Spleen (tissue), 11 donors: Measurements from ENCODE around the gene DTX1. TPM values are rescaled to one million over a fixed set of nuclear protein-coding genes. Genes with fewer than 3 reads are reported as not detected.
A peak's percentile ranks its signal among the peaks of the same experiment; 100 is the strongest.
"Not testable (repeated sequence)": the region's sequence is repeated elsewhere in the genome, so short reads cannot be mapped to it uniquely, and the experiment has no call there.

Source experiments
- DNase-seq: peaks from one replicate; pipeline ENCODE4 v3.0.0-alpha.2; 2020
- H3K27ac ChIP-seq, 8 donors: fragments of 200-600 bp; sonication (generic) in 7 of 8; 1 replicate in 4 of 8; 2 replicates in 4 of 8; pipeline versions ENCODE4 v1.5.0 to v1.8.0; 2016 to 2021; ENCODE audit warnings: inconsistent platforms in 4 of 8, mild to moderate bottlenecking in 4 of 8, moderate library complexity in 1 of 8
- H3K27me3 ChIP-seq, 7 donors: fragments of 200-600 bp; sonication (generic) in 6 of 7; replicated peaks in 1 of 7; 1 replicate in 4 of 7; 2 replicates in 3 of 7; pipeline versions ENCODE4 v1.5.0 to v1.8.0; 2016 to 2021; ENCODE audit warnings: inconsistent platforms in 3 of 7, mild to moderate bottlenecking in 1 of 7
- H3K36me3 ChIP-seq, 6 donors: fragments of 200-600 bp; sonication (generic) in 5 of 6; 1 replicate in 4 of 6; 2 replicates in 2 of 6; pipeline versions ENCODE4 v1.5.0 to v1.8.0; 2016 to 2021; ENCODE audit warnings: inconsistent platforms in 2 of 6
- H3K4me1 ChIP-seq, 6 donors: fragments of 200-600 bp; sonication (generic) in 5 of 6; 1 replicate in 3 of 6; 2 replicates in 3 of 6; pipeline versions ENCODE4 v1.5.0 to v1.8.0; 2016 to 2021; ENCODE audit warnings: inconsistent platforms in 3 of 6
- H3K4me3 ChIP-seq, 8 donors: fragments of 200-600 bp; sonication (generic) in 7 of 8; 1 replicate in 4 of 8; 2 replicates in 4 of 8; pipeline versions ENCODE4 v1.5.0 to v1.8.0; 2016 to 2021; ENCODE audit warnings: inconsistent platforms in 4 of 8, mild to moderate bottlenecking in 4 of 8, moderate library complexity in 2 of 8
- H3K9me3 ChIP-seq, 8 donors: fragments of 200-600 bp; sonication (generic) in 7 of 8; 1 replicate in 4 of 8; 2 replicates in 4 of 8; pipeline versions ENCODE4 v1.5.0 to v1.8.0; 2016 to 2021; ENCODE audit warnings: inconsistent platforms in 4 of 8
- POLR2A ChIP-seq, 3 donors: fragments of 450-650 bp; IDR thresholded peaks; one replicate each; pipeline ENCODE4 v1.5.1; 2017; ENCODE audit warnings: antibody characterized with exemption in 3 of 3, mild to moderate bottlenecking in 1 of 3
- POLR2AphosphoS5 ChIP-seq, 3 donors: sonication (generic); formaldehyde crosslinking; IDR thresholded peaks; one replicate each; pipeline ENCODE4 v1.5.1; 2017; ENCODE audit warnings: antibody characterized with exemption in 3 of 3
- WGBS, 5 donors: extraction: QIAGEN DNeasy Blood & Tissue Kit in 3 of 5; methylation state at CpG; one replicate each; pipeline versions ENCODE4 v1.1.5 to v1.1.7; 2013 to 2018; 5-methylcytosine and 5-hydroxymethylcytosine counted together
- intact Hi-C: fragments of 100-400 bp; cut with DNase I; formaldehyde crosslinking; loops from one replicate; pipeline ENCODE4 v1.15.0; 2023; ENCODE audit warnings: low total_unique reads
- polyA plus RNA-seq, 3 donors: library from polyadenylated mRNA; stranded (reverse); fragments of 200-250 nt; gene quantifications; one replicate each; pipeline ENCODE4 v1.2.1, GENCODE V29; 2013
- total RNA-seq, 7 donors: library from RNA; depleted of rRNA in 3 of 7; stranded (reverse); fragments of >200 nt in 3 of 7; fragmentation: NEBNext Ultra II Directional in 4 of 7; extraction: Animal tissue kit (Norgen Biotek cat#: 25700) in 4 of 7; gene quantifications; one replicate each; pipeline versions ENCODE4 v1.1.0 to v1.2.1, GENCODE V29; 2016 to 2021
- TF ChIP-seq, protein P1 (sequence below), 11 experiments: fragments of 200-600 bp in 7 of 11; fragments of 450-650 bp in 4 of 11; sonication (generic) in 4 of 11; IDR thresholded peaks in 8 of 11; conservative IDR thresholded peaks in 3 of 11; 1 replicate in 7 of 11; 2 replicates in 4 of 11; pipeline versions ENCODE4 v1.4.0 to v1.8.0; 2016 to 2021; ENCODE audit warnings: antibody characterized with exemption in 11 of 11, inconsistent platforms in 4 of 11, mild to moderate bottlenecking in 1 of 11
- donor health status: healthy with polysubstance abuse.
- donor health status: DM: no; HTN: no; CAD: no; lungs with moderate emphysema.
- donor health status: DM: no; HTN: no; CAD: no.
- donor health status: Bipolar disorder and iron deficiency.
- donor health status: healthy.
- donor health status: DM: no; HTN: no; CAD: no.
- donor health status: DM: yes; HTN: yes; CAD: no.

Gene DTX1
- total and polyA plus RNA-seq, 10 donors = 53.4 to 141 (median 83.6) TPM

DNA sequence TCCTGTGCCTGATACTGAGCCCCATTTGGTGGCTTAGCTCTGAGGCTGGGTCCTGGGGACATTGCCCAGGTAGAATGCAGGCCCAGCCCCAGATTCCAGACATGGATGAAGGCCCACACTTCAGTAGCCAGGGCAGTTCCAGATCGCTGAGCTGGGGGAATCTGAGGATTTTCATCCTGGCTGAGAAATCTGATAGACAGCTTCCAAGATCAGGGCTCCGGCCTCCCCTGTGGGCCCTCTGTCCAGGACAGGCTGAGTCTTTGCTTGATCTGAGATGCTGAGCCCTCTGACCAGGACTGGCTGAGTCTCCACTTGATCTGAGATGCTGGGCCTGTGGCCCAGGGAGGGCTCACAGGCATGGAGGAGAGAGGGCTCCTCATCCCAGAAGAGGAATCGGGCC, 82.3 kb downstream of the DTX1 start:
- intact Hi-C loops = no loop called here
- Histone ChIP-seq H3K4me1 (peaks cover 7 to 38% (median 26%) of the 10 kb centered on the region in 6 donors), H3K9me3 (no peaks in the 10 kb centered on the region), H3K4me3 (no peak overlapping the region), H3K36me3 (no peaks in the 10 kb centered on the region), H3K27me3 (peaks cover 0 to 41% (median 14%) of the 10 kb centered on the region in 7 donors), H3K27ac (no peak overlapping the region)
- peak; percentile 46 for DNase-seq
- TF ChIP-seq, protein P1, sequence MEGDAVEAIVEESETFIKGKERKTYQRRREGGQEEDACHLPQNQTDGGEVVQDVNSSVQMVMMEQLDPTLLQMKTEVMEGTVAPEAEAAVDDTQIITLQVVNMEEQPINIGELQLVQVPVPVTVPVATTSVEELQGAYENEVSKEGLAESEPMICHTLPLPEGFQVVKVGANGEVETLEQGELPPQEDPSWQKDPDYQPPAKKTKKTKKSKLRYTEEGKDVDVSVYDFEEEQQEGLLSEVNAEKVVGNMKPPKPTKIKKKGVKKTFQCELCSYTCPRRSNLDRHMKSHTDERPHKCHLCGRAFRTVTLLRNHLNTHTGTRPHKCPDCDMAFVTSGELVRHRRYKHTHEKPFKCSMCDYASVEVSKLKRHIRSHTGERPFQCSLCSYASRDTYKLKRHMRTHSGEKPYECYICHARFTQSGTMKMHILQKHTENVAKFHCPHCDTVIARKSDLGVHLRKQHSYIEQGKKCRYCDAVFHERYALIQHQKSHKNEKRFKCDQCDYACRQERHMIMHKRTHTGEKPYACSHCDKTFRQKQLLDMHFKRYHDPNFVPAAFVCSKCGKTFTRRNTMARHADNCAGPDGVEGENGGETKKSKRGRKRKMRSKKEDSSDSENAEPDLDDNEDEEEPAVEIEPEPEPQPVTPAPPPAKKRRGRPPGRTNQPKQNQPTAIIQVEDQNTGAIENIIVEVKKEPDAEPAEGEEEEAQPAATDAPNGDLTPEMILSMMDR (IDR thresholded peaks at IDR 0.05 in 8 of 11, conservative IDR thresholded peaks at IDR 0.05 in 3 of 11) = no peak
- TF ChIP-seq POLR2AphosphoS5 (IDR thresholded peaks at IDR 0.05) (no peak), POLR2A (IDR thresholded peaks at IDR 0.05) (no peak)
- 82 to 96% (median 86%) methylated on average over 3 of the region's 3 CpGs for WGBS, 5 donors

DNA sequence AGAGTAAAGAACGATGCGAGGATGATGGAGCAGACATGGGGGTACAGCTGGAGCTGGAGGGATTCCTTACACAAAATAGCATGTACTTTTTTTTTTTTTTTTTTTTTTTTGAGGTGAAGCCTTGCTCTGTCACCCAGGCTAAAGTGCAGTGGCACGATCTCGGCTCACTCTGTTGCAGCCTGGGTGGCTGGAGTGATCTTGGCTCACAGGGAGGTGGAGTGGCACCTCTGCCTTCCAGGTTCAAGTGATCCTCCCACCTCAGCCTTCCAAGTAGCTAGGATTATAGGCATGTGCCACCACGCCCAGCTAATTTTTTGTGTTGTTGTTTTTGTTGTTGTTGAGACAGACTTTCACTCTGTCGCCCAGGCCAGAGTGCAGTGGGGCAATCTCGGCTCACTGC, 84.2 kb downstream of the DTX1 start:
- peaks cover 0 to 23% (median 8%) of the 10 kb centered on the region in 7 donors for H3K27me3 ChIP-seq
- 82 to 92% (median 88%) methylated on average over 7 of the region's 7 CpGs for WGBS, 5 donors
- intact Hi-C loops = no loop called here
- H3K4me3 ChIP-seq = no peak overlapping the region
- H3K9me3 ChIP-seq = no peaks in the 10 kb centered on the region
- H3K4me1 ChIP-seq = peaks cover 2 to 30% (median 20%) of the 10 kb centered on the region in 6 donors
- H3K36me3 ChIP-seq = no peaks in the 10 kb centered on the region
- no peak overlapping the region for H3K27ac ChIP-seq
- DNase-seq = peak; percentile 31
- no peak for TF ChIP-seq POLR2A (IDR thresholded peaks at IDR 0.05)
- TF ChIP-seq, protein P1 (IDR thresholded peaks at IDR 0.05 in 8 of 11, conservative IDR thresholded peaks at IDR 0.05 in 3 of 11) = no peak
- TF ChIP-seq POLR2AphosphoS5 (IDR thresholded peaks at IDR 0.05) = no peak

DNA sequence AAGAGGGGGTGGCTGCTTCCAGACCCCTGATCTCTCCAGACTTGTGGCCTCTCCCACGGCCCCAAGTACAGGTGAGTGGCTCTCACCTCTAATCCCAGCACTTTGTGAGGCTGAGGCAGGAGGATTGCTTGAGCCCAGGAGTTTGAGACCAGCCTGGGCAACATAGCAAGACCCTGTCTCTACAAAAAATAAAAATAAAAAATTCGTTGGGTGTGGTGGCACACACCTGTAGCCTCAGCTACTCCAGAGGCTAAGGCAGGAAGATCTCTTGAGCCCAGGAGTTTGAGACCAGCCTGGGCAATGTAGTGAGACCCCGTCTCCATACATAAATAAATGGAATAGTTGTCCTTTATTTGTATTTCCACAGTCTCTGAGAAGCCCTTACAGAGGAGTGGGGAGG, 85.2 kb downstream of the DTX1 start:
- H3K27ac ChIP-seq = peak overlapping the region in 4 of 8 donors; percentile 46 to 74 (median 66)

DNA sequence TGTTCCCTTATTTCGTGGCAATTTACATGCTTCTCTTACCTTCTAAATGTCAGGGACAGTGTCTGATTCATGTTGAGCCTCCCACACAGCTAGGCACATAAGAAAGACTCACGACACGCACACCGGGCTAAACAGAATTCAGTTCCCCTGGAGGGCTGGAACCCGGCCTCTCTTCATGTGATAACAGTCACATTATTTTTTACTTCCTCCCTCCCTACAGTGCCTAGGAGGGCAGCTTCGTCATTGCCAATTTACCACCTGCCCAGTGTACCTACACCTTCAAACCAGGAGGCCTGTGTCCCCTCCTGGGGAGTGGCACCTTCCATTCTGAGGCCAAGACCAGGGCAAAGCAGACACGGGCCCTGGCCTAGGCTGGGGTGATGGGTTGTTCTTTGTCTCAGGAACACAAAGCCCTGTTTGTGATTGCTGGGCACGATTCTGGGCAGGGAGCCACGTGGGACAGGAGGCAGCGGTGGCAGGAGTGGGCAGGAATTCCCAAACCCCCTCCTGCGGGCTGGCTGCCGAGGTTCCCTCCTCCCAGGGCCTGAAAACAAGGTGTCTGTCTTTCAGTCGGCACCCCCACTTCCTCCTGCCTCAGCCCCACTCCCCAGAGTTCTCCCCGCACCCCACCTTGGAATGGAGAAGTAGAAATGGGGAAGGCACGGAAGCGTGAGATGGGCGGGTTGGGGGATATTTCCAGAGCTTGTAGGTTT, 85.8 kb downstream of the DTX1 start:
- peak overlapping the region in 6 of 8 donors; percentile 33 to 74 (median 53) for H3K27ac ChIP-seq
- DNase-seq = peak; percentile 76
- H3K4me3 ChIP-seq = no peak overlapping the region
- intact Hi-C loops = no loop called here
- peaks cover 0 to 8% (median 6%) of the 10 kb centered on the region in 8 donors for H3K9me3 ChIP-seq
- TF ChIP-seq POLR2AphosphoS5 (IDR thresholded peaks at IDR 0.05) = no peak
- TF ChIP-seq, protein P1 (IDR thresholded peaks at IDR 0.05 in 8 of 11, conservative IDR thresholded peaks at IDR 0.05 in 3 of 11) = no peak
- no peak for TF ChIP-seq POLR2A (IDR thresholded peaks at IDR 0.05)
- WGBS, 5 donors = 25 to 41% (median 39%) methylated on average over 17 of the region's 17 CpGs
- H3K36me3 ChIP-seq = no peaks in the 10 kb centered on the region
- peaks cover 0 to 6% (median 0%) of the 10 kb centered on the region in 7 donors for H3K27me3 ChIP-seq
- peaks cover 0 to 20% (median 13%) of the 10 kb centered on the region in 6 donors for H3K4me1 ChIP-seq

More for the DNA sequence above, 85.2 kb downstream of the DTX1 start:
- intact Hi-C loops, DNase-seq, H3K9me3 ChIP-seq, H3K36me3 ChIP-seq, H3K4me3 ChIP-seq: not testable (repeated sequence)
- Histone ChIP-seq H3K4me1 (peaks cover 0 to 20% (median 13%) of the 10 kb centered on the region in 6 donors), H3K27me3 (peaks cover 0 to 13% (median 0%) of the 10 kb centered on the region in 7 donors)
- WGBS, 5 donors = 70 to 92% (median 80%) methylated on average over 3 of the region's 3 CpGs
